K562 (cell line): ENCODE data around the gene SLC38A10. TPM values are rescaled to one million over a fixed set of nuclear protein-coding genes. Genes with fewer than 3 reads are reported as not detected.

ENCODE experiments used
- ATF7 ChIP-seq: fragments of 450-650 bp; IDR thresholded peaks from 2 replicates; pipeline ENCODE4 v1.7.1; 2014; ENCODE audit warnings: mild to moderate bottlenecking, moderate library complexity
- CAMTA2 ChIP-seq: fragments of 250-450 bp; sonication (Bioruptor Pico); conservative IDR thresholded peaks from 2 replicates; pipeline ENCODE4 v1.5.1; 2022
- CTCF ChIP-seq, 3 experiments: IDR thresholded peaks in 2 of 3; conservative IDR thresholded peaks in 1 of 3; 2 replicates each; pipeline ENCODE4 v1.5.1; 2011 to 2012; ENCODE audit warnings: low read length in 3 of 3, mild to moderate bottlenecking in 3 of 3, control low read depth in 2 of 3, improper control_type of control experiment in 1 of 3, inconsistent platforms in 1 of 3, low read depth in 1 of 3, mixed read lengths in 1 of 3, moderate library complexity in 1 of 3; ENCODE audit not compliant: insufficient read depth in 2 of 3
- ELK1 ChIP-seq: sonication (generic); formaldehyde crosslinking; IDR thresholded peaks from 2 replicates; pipeline ENCODE4 v1.8.1; 2022; ENCODE audit warnings: missing genetic modification reagents
- KAT2B ChIP-seq: IDR thresholded peaks from one replicate; pipeline ENCODE4 v1.6.1; 2012; ENCODE audit warnings: low read depth, mild to moderate bottlenecking, control low read depth, inconsistent platforms, low read length, moderate library complexity
- MEF2A ChIP-seq: IDR thresholded peaks from 2 replicates; pipeline ENCODE4 v1.6.1; 2011; ENCODE audit warnings: low read depth, mild to moderate bottlenecking, low read length, moderate library complexity; ENCODE audit not compliant: control insufficient read depth
- NR1H2 ChIP-seq: sonication (generic); formaldehyde crosslinking; IDR thresholded peaks from 2 replicates; pipeline ENCODE4 v1.4.0; 2020; ENCODE audit warnings: mild to moderate bottlenecking, missing genetic modification reagents
- POLR3A ChIP-seq: IDR thresholded peaks from 2 replicates; pipeline ENCODE4 v1.6.1; 2011; ENCODE audit warnings: borderline replicate concordance, mild to moderate bottlenecking, moderate library complexity; ENCODE audit not compliant: insufficient read length, insufficient read depth; ENCODE audit errors: extremely low read depth
- SUPT5H ChIP-seq: fragments of 450-650 bp; IDR thresholded peaks from 2 replicates; pipeline ENCODE4 v1.6.1; 2016
- TCFL5 ChIP-seq: fragments of 250-450 bp; sonication (Bioruptor Pico); conservative IDR thresholded peaks from 2 replicates; pipeline ENCODE4 v1.6.1; 2021; ENCODE audit warnings: mild to moderate bottlenecking, moderate library complexity, matching md5 sums
- ZBTB11 ChIP-seq, 3 experiments: fragments of 200-800 bp in 1 of 3; fragments of 250-450 bp in 1 of 3; fragments of 450-650 bp in 1 of 3; sonication (Bioruptor Pico) in 1 of 3; sonication (Bioruptor generic) in 1 of 3; formaldehyde crosslinking in 1 of 3; IDR thresholded peaks; 2 replicates each; pipeline versions ENCODE4 v1.6.1 to v1.8.0; 2016 to 2022; ENCODE audit warnings: mild to moderate bottlenecking in 2 of 3, missing genetic modification characterization in 2 of 3, missing compliant biosample characterization in 1 of 3, moderate library complexity in 1 of 3
- ZBTB33 ChIP-seq: sonication (generic); formaldehyde crosslinking; IDR thresholded peaks from 2 replicates; pipeline ENCODE4 v1.8.1; 2023; ENCODE audit warnings: mild to moderate bottlenecking, missing genetic modification reagents
- ZBTB49 ChIP-seq: sonication (generic); formaldehyde crosslinking; IDR thresholded peaks from 2 replicates; pipeline ENCODE4 v1.8.0; 2022; ENCODE audit warnings: missing genetic modification reagents, mild to moderate bottlenecking, borderline replicate concordance
- ZNF398 ChIP-seq: fragments of 250-450 bp; sonication (Bioruptor Pico); IDR thresholded peaks from 2 replicates; pipeline ENCODE4 v1.8.0; 2021; ENCODE audit warnings: moderate library complexity, mild to moderate bottlenecking, inconsistent platforms
- polyA plus RNA-seq, 8 experiments: library from polyadenylated mRNA; depleted of rRNA in 4 of 8; stranded (reverse) in 5 of 8; unstranded in 3 of 8; fragments of >200 nt; fragmentation: Nextera tagmentation in 2 of 8; fragmentation: Illumina TruSeq in 1 of 8; extraction: Ambion mirVana in 2 of 8; extraction: Trizol in 1 of 8; gene quantifications; 2 replicates each; pipeline versions ENCODE4 v1.2.1 to v1.2.3, GENCODE V29; 2011 to 2014; ENCODE audit warnings: inconsistent platforms in 1 of 8, missing spikeins in 1 of 8
- total RNA-seq, 7 experiments: library from RNA; depleted of rRNA in 6 of 7; stranded (reverse); fragments of >200 nt in 6 of 7; fragmentation: Illumina TruSeq in 2 of 7; extraction: Trizol in 2 of 7; gene quantifications; 2 replicates each; pipeline versions ENCODE4 v1.2.1 to v1.2.3, GENCODE V29; 2011 to 2021; ENCODE audit warnings: low replicate concordance in 1 of 7

Gene SLC38A10
- total and polyA plus RNA-seq, 9 of the 15 experiments (the other 6 are each of a cell fraction or from before 2014, with no cell fraction given), result 0.45 to 54.2 (median 13.8) TPM

- no peak for TF ChIP-seq ZNF398
- no peak for TF ChIP-seq ELK1 (CRISPR knock-in tag)
- no peak for TF ChIP-seq ZBTB49
- peak; percentile 99 for TF ChIP-seq ZBTB33
- TF ChIP-seq MEF2A, result no peak
- no peak for TF ChIP-seq SUPT5H
- no peak for TF ChIP-seq TCFL5 (CRISPR knock-in tag)
- no peak for TF ChIP-seq ZBTB11 (CRISPR knock-in tag; IDR thresholded peaks at IDR 0.05)
- TF ChIP-seq NR1H2, result no peak
- no peak for TF ChIP-seq POLR3A
- TF ChIP-seq KAT2B, result no peak
- peak; percentile 82 to 85 (median 83) for TF ChIP-seq CTCF (IDR thresholded peaks at IDR 0.05 in 2 of 3, conservative IDR thresholded peaks at IDR 0.05 in 1 of 3; ENCODE audit: insufficient read depth in 2 of 3, low read depth in 1 of 3, low read length in 3 of 3)
- no peak for TF ChIP-seq ATF7
- no peak for TF ChIP-seq CAMTA2 (CRISPR knock-in tag)
Observed at GRCh38 chr17:81291662-81292061, 3.4 kb downstream of the SLC38A10 start (continued).
